ELF-1 (cell line): ENCODE data around the gene QDPR.
A peak's percentile ranks its signal among the peaks of the same experiment; 100 is the strongest.

Experiments used
- DNase-seq: peaks from one replicate; pipeline ENCODE4 v3.0.0-alpha.2; 2016; ENCODE audit warnings: low read depth, low spot score

QDPR gene

DNA sequence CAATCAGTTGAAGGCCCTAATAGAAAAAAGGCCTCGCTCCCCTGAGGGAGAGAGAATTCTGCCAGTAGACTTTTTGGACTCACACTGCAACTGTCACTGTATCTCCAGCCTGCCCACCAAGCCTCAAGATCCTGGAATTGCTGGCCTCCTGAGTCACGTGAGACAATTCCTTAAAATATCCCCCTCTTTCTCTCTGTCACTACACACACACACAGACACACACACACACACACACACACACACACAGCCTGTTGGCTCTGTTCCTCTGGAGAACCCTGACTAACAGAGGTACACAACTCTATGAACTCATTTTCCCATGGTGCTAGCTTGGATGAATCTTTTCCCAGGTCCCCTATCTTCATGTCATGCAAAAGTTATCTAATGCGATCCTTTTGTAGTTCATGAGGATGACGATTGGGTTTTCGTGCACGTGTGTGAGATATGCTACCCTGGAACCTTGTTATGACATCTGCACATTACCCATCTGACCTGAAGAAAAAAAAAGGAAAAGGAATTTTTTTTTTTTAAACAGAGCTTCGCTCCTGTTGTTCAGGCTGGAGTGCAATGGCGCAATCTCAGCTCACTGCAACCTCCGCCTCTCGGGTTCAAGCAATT is 16.8 kb upstream of the QDPR start:
- no peak for DNase-seq

DNA sequence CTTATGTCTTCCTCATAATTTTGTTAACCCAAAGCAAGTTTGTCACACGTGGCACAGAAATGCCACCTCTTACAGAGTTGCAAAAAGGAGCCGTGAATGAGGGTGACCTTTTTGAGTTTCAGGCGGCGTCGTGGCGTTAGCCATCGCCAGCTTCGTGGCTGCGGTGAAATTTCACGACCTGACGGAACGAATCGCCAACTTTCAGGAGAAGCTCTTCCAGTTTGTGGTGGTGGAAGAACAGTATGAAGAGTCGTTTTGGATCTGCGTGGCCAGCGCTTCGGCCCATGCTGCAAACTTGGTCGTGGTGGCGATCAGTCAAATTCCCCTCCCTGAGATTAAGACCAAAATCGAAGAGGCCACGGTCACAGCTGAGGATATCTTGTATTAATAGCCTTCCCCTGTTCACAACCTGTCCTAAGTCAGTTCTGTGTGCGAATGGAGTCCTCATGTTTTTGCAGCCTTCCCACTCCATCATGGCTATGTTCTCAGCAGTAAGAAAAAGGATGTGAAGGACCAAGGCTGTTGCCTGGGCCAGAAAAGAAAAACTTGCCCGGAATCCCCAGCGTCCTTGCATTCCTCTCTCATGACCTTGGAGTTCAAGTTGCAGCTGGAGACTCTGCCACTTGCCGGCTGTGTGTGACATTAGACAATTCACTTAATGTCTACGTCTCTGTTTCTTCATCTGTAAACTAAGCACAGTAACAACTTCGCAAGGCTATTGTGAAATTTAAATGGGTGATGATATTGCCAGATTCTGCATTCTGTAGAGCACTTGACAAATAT is 15.0 kb upstream of the QDPR start:
- no peak for DNase-seq

DNA sequence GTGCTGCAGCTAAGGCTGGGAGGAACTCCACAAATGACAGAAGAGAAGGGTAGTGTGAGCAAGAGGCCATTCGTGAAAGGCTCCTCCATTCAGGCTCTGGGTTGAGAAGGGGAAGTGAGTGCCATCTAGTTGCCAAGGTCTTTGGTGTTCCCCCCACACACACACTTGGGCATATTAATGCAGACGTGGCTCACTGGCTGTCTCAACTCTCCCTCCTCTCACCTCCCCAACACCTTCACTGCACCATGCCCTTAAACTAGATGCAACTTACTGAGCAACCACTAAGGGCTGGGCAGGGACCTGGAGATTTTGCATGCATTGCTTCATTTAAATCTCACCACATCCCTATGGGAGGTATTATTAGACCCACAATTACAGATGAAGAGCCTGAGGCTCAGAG is 11.8 kb upstream of the QDPR start:
- no peak for DNase-seq

DNA sequence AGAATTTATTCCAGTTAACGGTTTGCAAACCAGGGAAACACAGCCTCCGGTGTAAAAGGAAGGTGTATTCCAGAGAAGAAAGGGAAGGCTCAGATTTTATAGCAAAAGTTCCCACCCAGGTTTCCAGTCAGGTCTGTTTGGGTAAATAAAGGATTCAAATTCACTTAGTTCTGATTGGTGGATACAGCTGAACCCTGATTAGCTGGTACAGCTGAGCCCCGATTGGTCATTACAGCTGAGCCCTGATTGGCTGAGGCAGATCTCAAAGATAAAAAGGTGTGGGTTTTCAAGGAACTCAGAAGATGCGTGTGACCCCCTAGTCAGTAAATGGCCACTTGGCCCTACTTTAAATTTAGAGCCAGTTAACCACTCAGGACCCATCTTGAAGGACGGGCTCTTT is 9.7 kb upstream of the QDPR start:
- no peak for DNase-seq

DNA sequence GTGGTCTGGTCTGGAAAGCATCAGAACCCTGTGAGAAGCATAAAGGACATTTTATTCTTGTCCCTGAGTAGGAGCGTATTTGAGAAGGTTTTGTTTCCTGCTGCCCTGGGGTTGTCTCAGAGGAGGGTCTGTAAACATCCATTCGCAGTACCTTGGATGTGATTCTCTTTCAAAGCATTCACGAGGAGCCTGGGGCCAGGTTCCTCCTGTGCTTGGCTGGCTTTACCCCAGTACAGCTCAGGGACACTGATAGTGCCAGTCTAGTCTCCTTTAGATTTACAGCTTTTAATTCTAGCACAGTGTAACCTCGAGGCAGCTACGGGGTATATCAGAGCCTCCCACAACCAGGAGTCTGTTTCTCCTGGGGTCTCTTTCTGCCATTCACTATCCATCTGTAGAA is 5.8 kb upstream of the QDPR start:
- DNase-seq = peak; percentile 85

DNA sequence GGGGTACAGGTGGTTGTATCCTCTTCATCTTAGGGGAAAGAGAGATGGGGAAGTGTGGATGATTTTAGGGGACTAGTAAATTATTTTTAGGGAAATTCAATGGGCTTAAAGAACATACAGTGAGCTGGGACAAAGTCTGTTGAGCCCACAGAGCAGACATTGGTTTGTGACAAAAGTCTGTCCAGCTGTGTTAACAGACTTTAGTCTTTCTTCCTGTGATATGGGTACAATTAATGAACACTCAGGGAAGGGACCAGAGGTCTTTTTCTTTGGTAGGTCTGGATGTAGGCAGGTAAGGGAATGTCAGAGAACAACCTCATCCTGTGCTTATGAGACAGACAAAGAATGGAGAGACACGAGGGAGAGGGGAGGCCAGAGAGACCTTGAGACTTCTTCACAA is 5.1 kb upstream of the QDPR start:
- peak; percentile 10 for DNase-seq

DNA sequence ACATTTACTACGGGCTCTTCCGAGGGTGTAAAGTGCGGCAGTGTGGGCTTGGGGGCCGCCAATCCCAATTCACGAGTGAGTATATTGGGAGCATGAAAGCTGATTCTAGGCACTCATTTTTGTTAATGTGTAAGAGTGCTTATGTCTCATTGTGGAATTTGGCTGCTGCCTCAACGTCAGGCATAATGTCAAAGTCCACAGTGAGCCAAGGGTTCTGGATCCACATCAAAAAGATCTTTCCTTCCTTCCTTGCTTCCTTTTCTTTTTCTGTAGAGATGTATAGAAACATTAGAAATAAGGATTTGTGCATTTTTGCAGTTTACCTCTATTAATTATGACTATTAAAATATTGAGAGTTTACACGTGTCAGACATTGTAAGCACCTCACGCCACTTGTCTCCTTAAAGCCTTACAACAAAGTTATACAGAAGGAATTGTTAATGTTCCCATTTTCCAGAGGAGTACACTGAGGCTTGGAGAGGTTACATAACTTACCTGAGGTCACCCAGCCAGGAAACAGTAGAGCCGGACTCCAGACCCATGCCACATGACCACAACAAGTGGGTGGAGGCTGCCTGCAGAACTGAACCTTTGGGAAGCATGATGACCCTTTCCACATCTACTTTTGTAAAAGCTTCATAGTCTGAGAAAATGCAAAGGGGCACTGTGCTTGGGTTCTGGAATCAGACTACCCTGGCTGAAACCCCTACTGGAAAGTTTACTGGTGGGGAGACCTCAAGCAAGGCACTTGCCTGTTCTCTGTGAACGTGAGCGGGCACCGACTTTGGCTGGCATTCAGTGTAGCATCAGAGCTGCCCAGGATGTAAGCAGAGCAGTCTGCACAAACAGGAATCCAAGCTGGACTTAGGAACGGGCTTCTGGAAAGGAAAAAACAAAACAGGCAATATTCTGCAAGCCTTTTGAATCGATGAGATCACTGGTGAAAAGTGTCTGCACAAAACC is 3.8 kb upstream of the QDPR start:
- no peak for DNase-seq

DNA sequence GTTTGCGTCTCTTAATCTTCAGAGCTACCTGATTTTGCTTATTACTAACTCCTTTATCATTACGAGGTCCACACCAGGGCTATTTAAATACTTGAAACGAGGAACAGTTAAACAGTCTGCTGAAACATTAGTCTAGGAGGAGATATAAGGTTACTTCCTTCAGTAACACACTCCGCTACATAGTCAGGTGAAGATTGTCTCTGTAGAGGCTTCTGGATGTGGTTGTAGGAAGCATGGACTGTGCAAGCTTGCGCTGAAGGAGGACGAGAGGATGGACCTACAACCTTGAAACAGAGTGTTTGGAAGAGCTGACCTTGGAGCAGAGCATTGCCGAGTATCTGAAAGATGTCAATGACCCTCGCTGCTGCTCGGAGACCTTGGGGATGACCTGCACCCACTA is 3.0 kb upstream of the QDPR start, which contains the start of gene CLRN2:
Gene CLRN2, plus strand, starts transcription at position 301 of the 400 bp plus-strand sequence. CDS start 102 bp downstream, outside the sequence.
- no peak for DNase-seq

DNA sequence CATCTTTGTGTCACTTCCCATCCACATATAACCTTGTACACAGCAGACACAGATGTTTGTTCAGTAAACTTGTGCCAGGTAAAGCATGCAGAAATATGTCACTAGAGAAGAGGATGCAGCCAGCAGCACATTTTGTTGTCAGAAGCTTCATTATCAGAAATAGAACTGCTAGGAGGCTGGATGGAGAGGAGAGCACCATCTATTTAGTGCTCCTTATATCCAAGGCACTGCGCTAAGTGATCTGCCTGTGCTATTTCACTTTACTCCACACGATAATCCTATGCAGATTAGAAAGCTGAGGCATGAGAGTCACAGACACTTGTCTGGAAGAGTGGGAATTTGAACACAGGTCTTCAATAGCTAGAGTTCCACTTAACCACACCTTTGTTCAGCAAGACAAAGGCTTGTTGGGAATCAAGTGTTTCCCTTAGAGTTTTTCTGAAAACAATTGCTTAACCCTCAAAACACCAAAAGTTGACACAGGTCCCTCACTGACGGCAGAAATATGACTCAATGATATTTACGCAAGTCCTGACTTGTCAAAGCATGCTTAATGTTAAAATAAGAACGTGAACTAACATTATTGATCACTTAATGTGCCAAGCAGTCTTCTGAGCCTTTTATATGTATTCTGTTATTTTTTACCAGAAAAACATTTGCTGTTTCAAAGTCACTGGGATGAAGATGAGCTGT is 1.2 kb upstream of the QDPR start:
- no peak for DNase-seq

DNA sequence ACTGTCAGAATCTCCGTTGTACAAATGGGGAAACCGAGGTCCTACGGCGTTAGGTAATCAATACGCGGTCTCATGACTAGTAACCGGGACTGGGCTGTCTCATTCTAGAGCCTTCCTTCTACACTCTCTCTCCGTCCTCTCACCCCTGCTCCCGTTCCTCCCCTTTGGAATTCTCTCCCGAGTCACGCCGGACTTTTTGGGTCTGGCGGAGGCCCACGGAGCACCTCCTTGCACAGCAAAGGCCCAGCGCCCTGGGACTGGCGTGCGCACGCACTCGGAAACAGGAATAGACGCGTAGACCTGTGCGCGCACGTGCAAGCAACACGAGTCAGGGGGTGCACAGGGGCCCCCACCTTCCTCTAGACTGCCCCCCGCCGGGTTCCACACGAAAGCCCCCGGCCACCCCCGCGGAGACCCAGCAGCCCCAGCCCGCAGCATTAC is 361 bp downstream of the QDPR start:
- peak; percentile 55 for DNase-seq

DNA sequence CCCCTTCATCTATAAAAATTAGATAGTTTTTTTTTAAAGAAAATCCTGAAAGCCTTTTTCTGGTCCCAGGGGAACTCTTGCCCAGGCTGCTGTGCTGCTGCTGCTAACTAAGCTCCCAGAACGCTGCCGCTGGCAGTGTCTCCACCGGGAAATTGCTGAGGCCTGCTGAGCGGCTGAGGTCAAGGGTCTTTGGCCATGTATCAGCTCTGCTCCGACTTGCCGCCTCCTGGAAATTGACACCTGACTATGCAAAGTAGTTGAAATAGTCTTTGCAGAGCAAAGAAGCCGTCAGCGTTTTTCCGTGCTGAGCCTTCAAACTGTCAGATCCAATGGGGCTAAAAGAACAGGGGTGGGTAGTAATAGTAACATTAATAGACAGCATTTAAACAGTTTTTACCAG is 839 bp downstream of the QDPR start:
- peak; percentile 83 for DNase-seq

DNA sequence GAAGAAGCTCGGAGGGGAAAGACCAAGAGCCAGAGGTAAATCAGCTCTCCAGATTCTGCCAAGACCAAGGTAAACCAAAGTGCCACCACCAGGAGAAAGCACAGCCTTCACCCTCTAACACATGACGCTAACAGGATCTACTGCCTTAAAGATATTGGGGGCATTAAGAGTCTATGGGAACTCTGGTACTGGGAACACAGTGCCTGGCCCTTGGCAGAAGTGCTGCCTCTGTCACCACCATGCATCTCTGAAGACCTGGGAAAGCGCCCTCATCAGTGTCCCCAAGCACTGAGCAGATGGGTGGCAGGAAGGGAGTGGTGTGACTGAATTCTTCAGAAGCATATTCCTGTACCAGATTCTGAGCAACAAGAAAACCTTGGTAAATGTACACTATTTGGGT is 1.3 kb downstream of the QDPR start:
- no peak for DNase-seq

DNA sequence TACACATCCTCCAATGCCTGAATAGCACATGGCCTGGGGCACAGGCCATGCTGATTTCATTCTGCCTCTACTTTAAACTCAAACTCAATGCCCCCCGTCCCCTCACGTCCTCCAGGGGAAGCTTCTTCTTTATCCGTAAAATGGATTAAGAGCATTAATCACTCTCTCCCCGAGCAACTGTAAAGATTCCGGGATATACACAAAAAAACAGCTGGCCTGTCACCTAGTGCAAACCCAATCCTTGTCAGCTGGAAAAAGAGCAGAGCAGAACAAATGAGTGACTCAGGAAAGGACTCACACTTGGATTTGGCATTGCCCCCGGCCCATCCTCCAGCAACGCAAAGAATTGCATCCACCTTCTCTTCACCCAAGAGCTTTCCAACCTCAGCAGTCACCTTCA is 7.8 kb downstream of the QDPR start:
- DNase-seq = no peak

DNA sequence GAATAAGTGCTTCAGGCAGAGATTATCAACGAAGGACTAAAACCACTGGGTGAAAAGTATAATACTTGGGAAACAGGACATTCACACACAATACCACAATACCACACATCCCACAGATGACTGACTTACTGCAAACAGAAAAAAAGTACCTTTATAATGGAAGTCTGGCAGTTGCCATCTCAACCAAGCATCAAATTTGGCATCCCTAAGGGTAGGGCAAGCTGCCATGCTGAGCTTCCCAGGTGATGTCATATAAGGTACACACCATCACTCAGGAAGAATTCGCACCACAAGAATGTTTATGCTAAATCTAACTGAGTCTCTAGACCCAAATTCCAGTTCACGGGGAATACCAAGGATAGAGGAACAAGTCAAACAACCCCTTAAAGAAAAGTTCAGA is 9.1 kb downstream of the QDPR start:
- no peak for DNase-seq

DNA sequence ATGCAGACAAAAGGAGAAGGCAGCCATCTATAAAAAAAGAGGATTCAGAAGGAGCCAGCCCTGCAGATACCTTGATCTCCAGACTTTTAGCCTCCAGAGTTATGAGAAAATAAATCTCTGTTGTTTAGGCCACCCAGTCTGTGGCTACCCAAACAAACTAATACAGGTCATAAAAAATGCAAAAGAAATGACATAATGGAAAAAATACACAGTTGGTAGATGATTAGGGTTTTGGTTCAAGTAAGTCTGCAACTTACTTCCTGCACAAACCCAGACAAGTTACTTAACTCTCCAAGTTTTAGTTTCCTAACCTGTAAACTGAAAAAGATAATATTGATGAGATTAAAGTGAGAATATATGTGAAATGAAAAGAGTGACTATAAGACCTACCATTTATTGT is 11.3 kb downstream of the QDPR start:
- no peak for DNase-seq

DNA sequence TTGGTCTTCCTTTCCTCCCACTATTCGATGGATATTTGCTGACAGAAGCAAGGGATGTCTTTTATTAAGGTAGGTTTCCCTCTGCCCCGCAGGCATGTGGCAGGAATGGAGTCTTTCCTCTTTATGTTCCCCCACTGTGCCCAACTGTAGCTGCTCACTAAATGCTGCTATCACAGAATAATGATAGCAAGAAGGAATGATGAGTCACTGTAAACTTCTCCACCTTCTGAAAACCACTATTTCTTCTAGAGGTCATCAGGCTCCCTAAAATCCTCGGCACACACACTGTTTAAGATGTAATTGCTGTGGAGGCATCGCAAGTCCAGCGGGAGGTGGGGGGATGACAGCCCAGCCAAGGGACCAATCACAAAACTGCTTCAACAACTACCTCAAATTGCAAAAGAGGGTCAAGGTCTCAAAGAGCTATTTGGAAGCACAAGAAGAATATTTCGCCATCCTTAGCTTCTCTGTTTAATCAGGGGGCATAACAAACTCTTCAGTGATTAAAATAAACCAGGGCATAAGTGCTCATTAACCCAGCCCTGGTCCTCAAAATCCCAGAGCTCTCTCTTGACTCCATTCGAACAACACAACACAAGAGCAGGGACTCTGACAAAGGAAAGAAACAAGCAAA is 13.9 kb downstream of the QDPR start:
- DNase-seq = no peak

DNA sequence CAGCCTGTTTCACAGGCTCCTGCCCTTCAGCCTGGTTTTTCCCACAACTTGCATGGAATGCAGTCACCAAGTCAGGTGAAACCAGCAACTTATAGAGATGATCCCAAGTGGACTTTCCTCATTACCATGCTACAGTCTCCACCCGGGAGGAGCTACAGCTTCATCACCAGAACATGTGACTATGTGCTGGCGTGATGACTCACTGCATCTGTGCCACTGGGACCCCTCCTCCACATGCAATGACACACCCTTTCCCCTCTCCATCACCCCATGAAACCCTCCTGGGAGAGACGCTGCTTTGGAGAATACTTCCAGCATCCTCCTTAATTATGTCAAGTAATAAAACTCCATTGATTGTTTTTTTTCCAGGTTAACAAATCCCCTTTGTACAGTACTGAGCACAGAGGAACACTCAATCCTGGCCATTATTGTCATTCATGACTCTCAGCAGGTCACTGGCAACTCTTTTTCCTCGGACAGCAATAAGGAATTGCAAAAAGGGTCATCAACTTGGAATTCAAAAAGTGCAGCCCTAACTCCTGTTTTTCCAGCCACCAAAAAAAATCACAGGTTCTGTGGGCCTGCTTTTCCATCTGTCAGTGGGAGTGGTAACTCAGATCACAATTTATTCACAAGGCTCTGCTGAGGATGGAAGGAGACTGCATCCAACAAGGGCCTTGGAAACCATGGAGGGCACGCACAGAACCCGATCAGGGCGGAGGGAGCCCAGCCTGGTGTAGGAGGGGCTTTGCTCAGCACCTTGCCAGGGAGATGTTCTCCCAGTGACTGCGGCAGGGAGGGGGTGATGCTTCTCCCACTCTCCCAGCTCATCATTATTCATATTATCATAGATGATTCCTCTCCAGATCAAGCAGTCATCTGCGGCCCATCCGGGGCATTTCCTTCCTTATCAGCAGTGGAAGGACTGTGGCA is 17.4 kb downstream of the QDPR start:
- DNase-seq = no peak

DNA sequence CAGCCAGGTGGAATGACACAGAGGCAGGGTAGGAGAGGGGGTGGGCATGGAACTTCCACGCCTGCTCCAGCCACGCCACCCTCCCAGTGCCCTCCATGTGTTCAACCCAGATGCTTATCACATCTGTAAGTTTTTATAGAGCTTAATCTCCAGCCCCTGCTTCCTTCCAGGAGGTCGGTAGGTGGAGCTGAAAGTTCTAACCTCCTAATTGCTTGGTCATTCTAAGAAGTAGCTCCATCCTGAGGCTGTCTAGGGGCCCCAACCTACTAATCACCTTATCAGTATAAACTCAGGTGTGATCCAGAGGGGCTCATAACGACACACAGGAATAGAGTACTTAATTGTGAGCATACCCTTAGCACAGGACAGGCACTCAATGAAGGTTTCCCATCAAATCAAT is 18.3 kb downstream of the QDPR start:
- DNase-seq = no peak

DNA sequence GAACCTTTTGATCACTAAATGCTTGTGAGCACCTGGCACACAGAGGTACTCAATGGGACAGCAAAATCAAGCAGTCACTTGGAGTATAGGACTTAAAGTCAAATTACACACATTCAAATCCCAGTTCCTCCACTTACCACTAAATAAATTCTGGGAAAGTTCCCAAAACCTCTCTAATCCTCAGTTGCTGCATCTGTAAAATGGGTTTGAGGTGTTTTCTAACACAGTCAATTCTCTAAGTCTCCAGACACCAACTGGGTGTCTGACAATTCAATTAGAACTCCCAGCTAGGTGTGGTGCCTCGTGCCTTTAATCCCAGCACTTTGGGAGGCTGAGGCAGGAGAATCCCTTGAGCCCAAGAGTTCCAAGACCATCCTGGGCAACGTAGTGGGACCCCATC is 19.0 kb downstream of the QDPR start:
- DNase-seq = no peak
